Stimulated activated naive CD8-positive, alpha-beta T cell treated with anti-CD3 and anti-CD28 coated beads, Interleukin-15, Interleukin-2, amounts not matched to agents 100 ng/mL and 50 ng/mL, for 24 hours (primary cell): ENCODE results near the gene CDH12.
"Not testable (repeated sequence)": the region's sequence is repeated elsewhere in the genome, so short reads cannot be mapped to it uniquely, and the experiment has no call there.

Experiments
- H3K27ac Mint-ChIP-seq: one replicate; pipeline ENCODE4 v1.8.0; 2021; ENCODE audit warnings: mild to moderate bottlenecking, mixed read lengths
- H3K27me3 Mint-ChIP-seq: one replicate; pipeline ENCODE4 v1.8.0; 2021; ENCODE audit warnings: mixed read lengths
- H3K36me3 Mint-ChIP-seq: one replicate; pipeline ENCODE4 v1.8.0; 2021; ENCODE audit warnings: low read depth, mixed read lengths
- H3K4me1 Mint-ChIP-seq: one replicate; pipeline ENCODE4 v1.8.0; 2021; ENCODE audit warnings: low read depth, mixed read lengths
- H3K4me3 Mint-ChIP-seq: one replicate; pipeline ENCODE4 v1.8.0; 2021; ENCODE audit warnings: mild to moderate bottlenecking, mixed read lengths
- H3K9me3 Mint-ChIP-seq: one replicate; pipeline ENCODE4 v1.8.0; 2021; ENCODE audit warnings: mixed read lengths

CDH12 gene

GRCh38 chr5:22835686-22836085, 17.5 kb downstream of the CDH12 start:
- Mint-ChIP-seq H3K36me3 (no peaks in the 10 kb centered on the region), H3K9me3 (peaks cover 3% of the 10 kb centered on the region), H3K27me3 (no peaks in the 10 kb centered on the region), H3K4me1 (no peaks in the 10 kb centered on the region), H3K4me3 (no peak overlapping the region), H3K27ac (no peak overlapping the region)

- H3K9me3 Mint-ChIP-seq: no peaks in the 10 kb centered on the region
- H3K4me3 Mint-ChIP-seq: no peak overlapping the region
- H3K4me1 Mint-ChIP-seq: no peaks in the 10 kb centered on the region
- H3K27me3 Mint-ChIP-seq: no peaks in the 10 kb centered on the region
- H3K27ac Mint-ChIP-seq: no peak overlapping the region
- H3K36me3 Mint-ChIP-seq: no peaks in the 10 kb centered on the region
Measured at GRCh38 chr5:22793463-22793862, 59.7 kb downstream of the CDH12 start.

- Mint-ChIP-seq H3K36me3 (no peaks in the 10 kb centered on the region), H3K27me3 (no peaks in the 10 kb centered on the region), H3K9me3 (peaks cover 13% of the 10 kb centered on the region), H3K4me1 (no peaks in the 10 kb centered on the region), H3K4me3 (no peak overlapping the region), H3K27ac (no peak overlapping the region)
Measured at GRCh38 chr5:22787807-22788206, 65.3 kb downstream of the CDH12 start.

DNA sequence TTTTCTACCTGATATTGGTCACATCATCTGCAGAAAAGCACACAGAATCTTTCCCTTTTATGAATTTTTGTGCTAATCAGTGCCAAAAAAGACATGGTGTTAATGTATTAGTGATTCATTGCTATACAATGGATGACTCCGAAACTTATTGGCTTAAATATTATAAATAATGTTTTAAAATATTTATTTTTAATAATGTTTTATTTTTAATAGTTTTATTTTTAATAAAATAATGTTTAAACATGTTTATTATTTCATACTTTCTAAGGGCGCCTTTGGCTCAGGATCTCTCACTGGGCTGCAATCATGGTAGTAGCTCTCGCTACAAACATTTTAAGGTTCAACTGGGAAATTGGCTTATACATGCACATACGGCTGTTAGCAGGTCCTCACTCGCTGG, 65.7 kb downstream of the CDH12 start:
- H3K4me1 Mint-ChIP-seq: no peaks in the 10 kb centered on the region
- H3K9me3 Mint-ChIP-seq: peaks cover 15% of the 10 kb centered on the region
- H3K4me3 Mint-ChIP-seq: no peak overlapping the region
- H3K27ac Mint-ChIP-seq: no peak overlapping the region
- H3K27me3 Mint-ChIP-seq: no peaks in the 10 kb centered on the region
- H3K36me3 Mint-ChIP-seq: no peaks in the 10 kb centered on the region

DNA sequence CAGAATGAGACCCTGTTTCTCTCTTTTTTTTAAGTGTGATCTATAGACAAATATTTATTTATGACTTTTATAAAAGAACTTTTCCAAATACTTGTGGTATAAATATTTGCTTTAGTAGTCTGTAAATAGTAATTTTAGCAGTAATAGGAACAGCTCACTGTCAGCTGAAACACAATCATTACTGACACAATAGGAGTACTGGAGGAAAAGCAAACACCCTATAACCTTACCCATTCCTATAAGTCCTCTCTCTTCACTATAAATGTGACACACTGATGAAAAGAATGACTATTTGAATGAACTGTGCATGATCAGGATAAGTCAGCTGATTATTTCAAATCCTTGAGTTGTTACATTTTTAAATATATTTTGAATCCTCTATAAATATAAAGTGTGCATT, 72.4 kb downstream of the CDH12 start:
- no peak overlapping the region for H3K27ac Mint-ChIP-seq
- H3K4me1 Mint-ChIP-seq: no peaks in the 10 kb centered on the region
- no peak overlapping the region for H3K4me3 Mint-ChIP-seq
- H3K9me3 Mint-ChIP-seq: peaks cover 22% of the 10 kb centered on the region
- no peaks in the 10 kb centered on the region for H3K36me3 Mint-ChIP-seq
- H3K27me3 Mint-ChIP-seq: no peaks in the 10 kb centered on the region

GRCh38 chr5:22779499-22779898, 73.6 kb downstream of the CDH12 start:
- no peaks in the 10 kb centered on the region for H3K4me1 Mint-ChIP-seq
- no peak overlapping the region for H3K27ac Mint-ChIP-seq
- H3K9me3 Mint-ChIP-seq: peaks cover 21% of the 10 kb centered on the region
- no peaks in the 10 kb centered on the region for H3K27me3 Mint-ChIP-seq
- H3K36me3 Mint-ChIP-seq: no peaks in the 10 kb centered on the region
- H3K4me3 Mint-ChIP-seq: no peak overlapping the region

GRCh38 chr5:22776285-22776684, 76.9 kb downstream of the CDH12 start:
- no peaks in the 10 kb centered on the region for H3K27me3 Mint-ChIP-seq
- H3K9me3 Mint-ChIP-seq: peaks cover 16% of the 10 kb centered on the region
- no peaks in the 10 kb centered on the region for H3K36me3 Mint-ChIP-seq
- no peaks in the 10 kb centered on the region for H3K4me1 Mint-ChIP-seq
- H3K27ac Mint-ChIP-seq: no peak overlapping the region
- H3K4me3 Mint-ChIP-seq: no peak overlapping the region

DNA sequence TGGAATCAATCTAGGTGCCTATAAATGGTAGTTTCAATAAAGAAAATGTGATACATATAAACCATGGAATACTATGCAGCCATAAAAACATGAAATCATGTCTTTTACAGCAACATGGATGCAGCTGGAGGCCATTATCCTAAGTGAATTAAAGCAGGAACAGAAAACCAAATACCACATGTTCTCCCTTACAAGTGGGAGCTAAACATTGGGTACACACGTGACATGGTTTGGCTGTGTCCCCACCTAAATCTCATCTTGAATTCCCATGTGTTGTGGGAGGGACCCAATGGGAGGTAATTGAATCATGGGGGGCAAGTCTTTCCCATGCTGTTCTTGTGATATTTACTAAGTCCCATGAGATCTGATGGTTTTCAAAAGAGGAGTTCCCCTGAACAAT, 78.9 kb downstream of the CDH12 start:
- H3K36me3 Mint-ChIP-seq, H3K27me3 Mint-ChIP-seq, H3K4me1 Mint-ChIP-seq, H3K27ac Mint-ChIP-seq, H3K4me3 Mint-ChIP-seq: not testable (repeated sequence)
- H3K9me3 Mint-ChIP-seq: peaks cover 16% of the 10 kb centered on the region

DNA sequence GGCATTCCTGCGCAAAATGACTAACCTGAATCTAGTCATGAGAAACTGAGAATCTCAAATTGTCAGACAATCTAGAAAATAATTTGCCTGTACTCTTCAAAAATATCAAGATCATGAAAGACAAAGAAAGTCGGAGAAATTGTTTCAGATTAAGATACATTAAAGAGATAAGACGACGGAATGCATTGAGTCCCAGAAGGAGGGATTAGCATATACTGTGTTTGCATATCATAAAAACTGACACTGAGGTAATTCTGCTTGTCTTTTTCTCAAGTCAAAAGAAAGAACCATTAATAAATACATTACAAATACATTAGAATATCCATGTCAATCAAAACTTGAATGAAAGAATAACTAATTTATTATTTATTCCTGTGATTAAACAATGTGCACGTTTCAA, 88.4 kb downstream of the CDH12 start:
- Mint-ChIP-seq H3K27ac (no peak overlapping the region), H3K9me3 (peaks cover 6% of the 10 kb centered on the region), H3K36me3 (no peaks in the 10 kb centered on the region), H3K27me3 (no peaks in the 10 kb centered on the region), H3K4me3 (no peak overlapping the region), H3K4me1 (no peaks in the 10 kb centered on the region)

DNA sequence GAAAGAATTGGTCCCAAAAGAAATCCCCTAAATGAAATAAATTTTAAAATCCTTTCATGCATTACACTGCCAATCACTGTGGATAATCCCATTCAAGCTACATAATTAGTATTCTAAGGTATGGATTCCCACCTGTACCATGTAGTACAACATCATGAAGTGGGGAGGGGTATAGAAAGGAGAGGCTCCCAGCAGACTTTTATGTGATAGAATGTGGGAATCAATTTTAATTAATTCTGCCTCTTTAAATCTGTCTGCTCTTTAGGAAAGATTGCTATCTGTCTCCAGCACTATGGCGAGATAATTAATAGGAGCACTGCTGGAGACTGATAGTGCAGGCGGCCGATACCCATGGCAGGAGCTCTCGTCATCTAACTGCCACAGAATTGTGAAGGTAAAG, 95.4 kb downstream of the CDH12 start:
- Mint-ChIP-seq H3K4me1 (no peaks in the 10 kb centered on the region), H3K4me3 (no peak overlapping the region), H3K27me3 (no peaks in the 10 kb centered on the region), H3K9me3 (peaks cover 8% of the 10 kb centered on the region), H3K27ac (no peak overlapping the region), H3K36me3 (no peaks in the 10 kb centered on the region)

DNA sequence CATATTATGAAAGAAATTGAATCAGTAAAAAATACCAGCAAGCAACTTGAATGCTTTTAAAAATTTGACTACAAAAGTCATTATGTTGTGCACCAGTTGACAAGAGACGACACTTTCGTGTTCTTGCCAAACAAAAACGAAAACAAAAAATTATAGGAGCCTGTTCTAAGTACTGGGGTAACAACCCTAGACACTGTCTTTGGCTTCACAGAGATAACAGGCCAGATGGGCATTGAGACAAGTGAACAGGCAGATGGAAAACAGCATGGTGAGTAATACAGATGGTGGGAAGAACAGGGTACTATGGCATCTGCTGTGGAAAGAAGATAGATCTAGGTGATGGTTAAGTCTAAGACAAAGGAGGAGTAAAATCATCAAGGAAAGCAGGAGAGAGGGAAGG, 99.0 kb downstream of the CDH12 start:
- Mint-ChIP-seq H3K4me3 (no peak overlapping the region), H3K9me3 (peaks cover 17% of the 10 kb centered on the region), H3K4me1 (no peaks in the 10 kb centered on the region), H3K27me3 (no peaks in the 10 kb centered on the region), H3K36me3 (no peaks in the 10 kb centered on the region), H3K27ac (no peak overlapping the region)

- Mint-ChIP-seq H3K27ac (no peak overlapping the region), H3K27me3 (no peaks in the 10 kb centered on the region), H3K36me3 (no peaks in the 10 kb centered on the region), H3K9me3 (peaks cover 17% of the 10 kb centered on the region), H3K4me1 (no peaks in the 10 kb centered on the region), H3K4me3 (no peak overlapping the region)
Measured at GRCh38 chr5:22751536-22751935, 101.6 kb downstream of the CDH12 start.

- Mint-ChIP-seq H3K4me1 (no peaks in the 10 kb centered on the region), H3K9me3 (peaks cover 10% of the 10 kb centered on the region), H3K27me3 (no peaks in the 10 kb centered on the region), H3K4me3 (no peak overlapping the region), H3K27ac (no peak overlapping the region), H3K36me3 (no peaks in the 10 kb centered on the region)
Measured at GRCh38 chr5:22736443-22737003, 116.6 kb downstream of the CDH12 start.

DNA sequence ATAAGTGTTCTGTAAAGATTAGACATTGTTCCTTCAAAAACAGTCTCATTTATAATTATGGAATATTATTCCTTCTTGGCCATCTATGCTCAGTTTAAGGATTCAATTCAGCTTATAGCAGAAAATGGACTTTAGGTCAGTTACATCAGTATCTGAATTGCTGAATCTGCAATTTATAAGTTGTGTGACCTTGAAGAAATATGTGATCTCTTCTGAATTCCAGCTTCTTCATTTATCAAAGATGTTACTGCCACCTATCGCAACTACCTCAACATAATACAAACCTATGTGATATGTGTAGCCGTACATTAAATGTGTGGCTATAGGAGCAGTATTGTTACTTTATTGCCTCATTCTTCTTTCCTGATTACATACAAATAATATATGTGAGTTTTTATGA, 118.2 kb downstream of the CDH12 start:
- Mint-ChIP-seq H3K27ac (no peak overlapping the region), H3K4me3 (no peak overlapping the region), H3K27me3 (no peaks in the 10 kb centered on the region), H3K4me1 (no peaks in the 10 kb centered on the region), H3K36me3 (no peaks in the 10 kb centered on the region), H3K9me3 (peaks cover 10% of the 10 kb centered on the region)

DNA sequence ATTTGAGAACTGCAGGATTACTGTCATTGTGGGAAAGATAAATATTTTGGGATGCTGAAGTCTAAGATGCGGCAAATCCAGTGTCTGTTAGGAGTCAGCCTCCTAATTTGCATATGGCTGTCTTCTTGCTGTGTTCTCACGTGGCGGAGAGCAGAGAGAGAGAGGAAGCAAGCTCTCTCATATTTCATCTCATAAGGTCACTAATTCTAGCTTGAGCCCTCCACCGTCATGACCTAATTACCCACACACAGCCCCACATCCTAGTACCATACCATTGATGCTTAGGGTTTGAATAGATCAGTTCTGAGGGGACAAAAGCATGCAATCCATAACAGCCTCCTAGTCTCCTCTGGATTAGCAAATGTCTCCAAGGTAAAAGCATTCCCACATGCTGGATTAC, 124.5 kb downstream of the CDH12 start:
- H3K27me3 Mint-ChIP-seq: no peaks in the 10 kb centered on the region
- H3K4me1 Mint-ChIP-seq: no peaks in the 10 kb centered on the region
- no peak overlapping the region for H3K4me3 Mint-ChIP-seq
- peaks cover 15% of the 10 kb centered on the region for H3K9me3 Mint-ChIP-seq
- no peak overlapping the region for H3K27ac Mint-ChIP-seq
- H3K36me3 Mint-ChIP-seq: no peaks in the 10 kb centered on the region

- H3K27me3 Mint-ChIP-seq: no peaks in the 10 kb centered on the region
- H3K36me3 Mint-ChIP-seq: no peaks in the 10 kb centered on the region
- no peaks in the 10 kb centered on the region for H3K4me1 Mint-ChIP-seq
Measured at GRCh38 chr5:22722491-22722890, 130.7 kb downstream of the CDH12 start.

More at GRCh38 chr5:22722491-22722890, 130.7 kb downstream of the CDH12 start:
- Mint-ChIP-seq H3K27ac (no peak overlapping the region), H3K9me3 (peaks cover 22% of the 10 kb centered on the region), H3K4me3 (no peak overlapping the region)
